GM04503 (cell line): Measurements from ENCODE around the gene KBTBD13.

Experiments
- DNase-seq: peaks from one replicate; pipeline ENCODE4 v3.0.0-alpha.2; 2012; ENCODE audit warnings: low read depth

Gene KBTBD13

GRCh38 chr15:65115086-65115485 is 38.5 kb downstream of the KBTBD13 start, which contains the start of gene UBAP1L:
UBAP1L (minus strand) TSS chr15:65115200; CDS start chr15:65106215, 8,985 bp downstream.
- DNase-seq: no peak

GRCh38 chr15:65115542-65115941 is 39.0 kb downstream of the KBTBD13 start:
- no peak for DNase-seq
